ENCODE measurements around the gene NKAIN2.

DNA sequence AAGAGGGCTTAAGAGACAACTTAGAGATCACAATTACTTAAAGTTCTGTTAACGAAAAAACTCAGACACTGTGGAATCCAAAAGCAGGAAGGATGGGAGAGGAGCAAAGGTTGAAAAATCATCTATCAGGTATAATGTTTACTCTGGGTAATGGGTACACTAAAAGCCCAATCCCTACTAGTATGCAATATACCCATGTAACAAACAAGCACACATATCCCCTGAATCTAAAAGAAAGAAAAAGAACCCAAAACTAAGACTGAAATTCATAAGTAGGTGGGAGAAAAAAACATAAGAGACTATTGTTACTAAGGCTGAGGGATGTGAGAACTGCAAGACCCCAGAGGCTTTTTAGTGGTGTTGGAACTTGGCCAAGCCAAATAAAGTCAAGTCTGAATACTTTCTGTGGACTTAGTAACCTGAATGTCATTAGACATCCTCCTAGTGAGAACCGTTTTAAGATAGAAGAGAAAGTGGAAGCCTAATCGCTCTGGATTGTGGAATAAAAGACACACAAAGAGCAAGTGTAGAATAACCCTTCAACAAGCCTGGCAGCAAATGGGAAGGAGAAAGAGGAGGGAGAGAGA lies 969.2 kb downstream of the NKAIN2 start:
- TF ChIP-seq, protein P1, sequence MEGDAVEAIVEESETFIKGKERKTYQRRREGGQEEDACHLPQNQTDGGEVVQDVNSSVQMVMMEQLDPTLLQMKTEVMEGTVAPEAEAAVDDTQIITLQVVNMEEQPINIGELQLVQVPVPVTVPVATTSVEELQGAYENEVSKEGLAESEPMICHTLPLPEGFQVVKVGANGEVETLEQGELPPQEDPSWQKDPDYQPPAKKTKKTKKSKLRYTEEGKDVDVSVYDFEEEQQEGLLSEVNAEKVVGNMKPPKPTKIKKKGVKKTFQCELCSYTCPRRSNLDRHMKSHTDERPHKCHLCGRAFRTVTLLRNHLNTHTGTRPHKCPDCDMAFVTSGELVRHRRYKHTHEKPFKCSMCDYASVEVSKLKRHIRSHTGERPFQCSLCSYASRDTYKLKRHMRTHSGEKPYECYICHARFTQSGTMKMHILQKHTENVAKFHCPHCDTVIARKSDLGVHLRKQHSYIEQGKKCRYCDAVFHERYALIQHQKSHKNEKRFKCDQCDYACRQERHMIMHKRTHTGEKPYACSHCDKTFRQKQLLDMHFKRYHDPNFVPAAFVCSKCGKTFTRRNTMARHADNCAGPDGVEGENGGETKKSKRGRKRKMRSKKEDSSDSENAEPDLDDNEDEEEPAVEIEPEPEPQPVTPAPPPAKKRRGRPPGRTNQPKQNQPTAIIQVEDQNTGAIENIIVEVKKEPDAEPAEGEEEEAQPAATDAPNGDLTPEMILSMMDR (conservative IDR thresholded peaks at IDR 0.05 in 1 of 2, IDR thresholded peaks at IDR 0.05 in 1 of 2; ENCODE audit: extremely low read depth in 1 of 2, insufficient read depth in 1 of 2, low read depth in 1 of 2, low read length in 2 of 2): no peak
- no peak for TF ChIP-seq EZH2 (IDR thresholded peaks at IDR 0.05; ENCODE audit: borderline replicate concordance, low read length)

Measured in mammary epithelial cell (primary cell).